AG09309 (cell line): ENCODE measurements around the gene RCCD1.
"Not testable (repeated sequence)": the region's sequence is repeated elsewhere in the genome, so short reads cannot be mapped to it uniquely, and the experiment has no call there.

Experiments used
- DNase-seq: peaks from one replicate; pipeline ENCODE4 v3.0.0-alpha.2; 2010; ENCODE audit warnings: low read depth
- H3K4me3 ChIP-seq: 2 replicates; pipeline ENCODE4 v1.5.1; 2011; ENCODE audit warnings: mild to moderate bottlenecking, low read depth, low read length, moderate library complexity; ENCODE audit not compliant: control insufficient read depth
- CTCF ChIP-seq: IDR thresholded peaks from 2 replicates; pipeline ENCODE4 v1.5.1; 2011; ENCODE audit warnings: mild to moderate bottlenecking, low read depth, low read length, inconsistent platforms; ENCODE audit not compliant: insufficient read depth, control insufficient read depth; ENCODE audit errors: missing control alignments

RCCD1 gene

GRCh38 chr15:90918835-90919234 is 35.8 kb upstream of the RCCD1 start:
- TF ChIP-seq CTCF, result no peak
- DNase-seq, result no peak

GRCh38 chr15:90921887-90922286 is 32.8 kb upstream of the RCCD1 start:
- H3K4me3 ChIP-seq, result no peak overlapping the region
- TF ChIP-seq CTCF, result no peak
- no peak for DNase-seq

More at GRCh38 chr15:90918835-90919234, 35.8 kb upstream of the RCCD1 start:
- H3K4me3 ChIP-seq, result no peak overlapping the region

GRCh38 chr15:90922712-90923322 is 31.9 kb upstream of the RCCD1 start:
- H3K4me3 ChIP-seq, DNase-seq: not testable (repeated sequence)

- TF ChIP-seq CTCF, result no peak
- no peak overlapping the region for H3K4me3 ChIP-seq
- DNase-seq, result no peak
These were observed 30.3 kb upstream of the RCCD1 start for GRCh38 chr15:90924375-90924774.

GRCh38 chr15:90926766-90927165 is 27.9 kb upstream of the RCCD1 start:
- not testable (repeated sequence) for DNase-seq, H3K4me3 ChIP-seq

GRCh38 chr15:90928106-90928505 is 26.6 kb upstream of the RCCD1 start:
- not testable (repeated sequence) for H3K4me3 ChIP-seq, DNase-seq

- DNase-seq, result no peak
- peak overlapping the region; percentile 56 for H3K4me3 ChIP-seq
- TF ChIP-seq CTCF, result no peak
These were observed 25.3 kb upstream of the RCCD1 start for GRCh38 chr15:90929246-90930019.

- H3K4me3 ChIP-seq, result no peak overlapping the region; the same call in 1 of the 2 replicates
- no peak for TF ChIP-seq CTCF
These were observed 23.7 kb upstream of the RCCD1 start for GRCh38 chr15:90930861-90931574.

More at GRCh38 chr15:90930861-90931574, 23.7 kb upstream of the RCCD1 start:
- DNase-seq, result no peak
